GM21447 (cell line): ENCODE measurements around the gene AAGAB.

Experiments used
- ATAC-seq: cut with Tn5 transposase; IDR thresholded peaks from one replicate; pipeline ENCODE4 v1.9.1; 2021; ENCODE audit not compliant: unreplicated experiment

The AAGAB gene

DNA sequence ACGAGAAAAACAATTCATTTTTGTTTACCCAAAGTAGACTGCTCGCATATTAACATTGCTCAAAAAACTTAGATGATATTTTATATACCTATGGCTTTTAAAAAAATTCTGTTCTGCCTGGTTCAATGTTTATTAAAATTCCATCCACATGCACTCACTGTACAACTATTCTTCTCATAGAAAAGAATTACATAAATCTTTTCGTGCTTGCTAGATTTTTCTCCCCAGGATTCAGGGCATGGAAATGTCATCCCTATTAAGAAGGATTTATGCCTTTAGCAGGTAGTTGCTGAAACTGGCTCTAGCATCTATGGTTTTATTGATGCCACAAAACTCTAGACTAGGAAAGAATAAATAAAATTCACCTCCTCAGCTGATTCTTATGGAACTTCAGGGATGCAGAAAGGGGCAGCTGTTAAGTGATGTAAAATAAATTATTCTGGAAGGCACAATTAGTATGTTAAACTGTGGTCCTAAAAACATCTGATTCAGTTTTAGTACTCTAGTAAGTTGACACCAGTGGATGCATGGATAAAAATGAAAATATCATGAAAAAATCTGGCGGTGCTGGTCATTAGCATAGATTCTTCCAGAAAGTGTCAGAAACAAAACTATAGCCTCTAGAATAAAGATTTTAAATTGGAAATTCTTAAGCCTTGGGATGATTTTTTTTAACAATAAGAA, 41.6 kb downstream of the AAGAB start:
- ATAC-seq: no peak

DNA sequence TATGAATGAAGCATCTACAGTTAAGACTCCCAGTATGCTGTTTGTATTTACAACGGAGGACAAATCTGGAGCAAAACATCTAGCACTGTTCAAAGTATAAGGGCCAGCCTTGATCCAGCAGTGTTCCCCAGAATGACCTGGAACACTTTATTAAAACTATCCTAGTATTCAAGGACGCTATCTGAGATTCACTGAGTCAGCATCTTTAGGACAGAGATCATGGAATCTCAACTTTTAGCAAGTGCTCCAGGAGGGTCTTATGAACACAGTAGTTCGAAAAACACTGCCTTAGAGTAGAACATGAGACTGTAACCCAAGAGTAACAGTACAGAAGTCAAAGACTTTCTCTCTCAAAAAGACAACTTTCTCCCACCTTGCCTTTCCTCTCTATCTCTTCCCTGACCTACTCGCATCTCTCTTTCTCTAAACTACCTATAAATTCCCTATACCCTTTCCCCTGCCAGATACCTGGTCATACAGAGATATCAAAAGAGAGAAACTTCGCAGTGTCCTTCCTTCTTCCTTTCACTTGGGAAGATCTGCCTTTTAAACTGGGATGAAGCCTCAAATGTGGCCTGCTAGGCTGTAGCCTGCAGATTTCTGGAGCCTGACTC, 43.8 kb downstream of the AAGAB start:
- no peak for ATAC-seq

DNA sequence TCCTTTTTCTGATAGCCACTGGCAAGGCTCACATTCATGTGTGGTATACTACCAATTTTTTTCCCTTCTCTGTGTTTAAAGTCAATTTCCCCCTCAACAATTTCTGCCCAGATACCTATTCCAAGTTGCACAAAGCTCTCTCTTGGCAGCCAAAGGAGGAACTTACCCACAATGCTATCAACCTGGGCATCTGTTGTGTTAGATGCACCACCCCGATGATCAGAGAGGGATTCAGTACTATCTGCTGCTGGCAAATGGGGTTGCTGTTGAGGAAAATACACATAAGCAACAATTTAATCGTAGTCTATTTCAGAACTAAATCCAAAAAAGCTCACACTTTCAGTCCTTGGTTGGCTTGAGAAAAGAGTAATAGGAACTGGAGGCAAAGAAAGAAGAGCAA, 46.1 kb downstream of the AAGAB start:
- no peak for ATAC-seq

DNA sequence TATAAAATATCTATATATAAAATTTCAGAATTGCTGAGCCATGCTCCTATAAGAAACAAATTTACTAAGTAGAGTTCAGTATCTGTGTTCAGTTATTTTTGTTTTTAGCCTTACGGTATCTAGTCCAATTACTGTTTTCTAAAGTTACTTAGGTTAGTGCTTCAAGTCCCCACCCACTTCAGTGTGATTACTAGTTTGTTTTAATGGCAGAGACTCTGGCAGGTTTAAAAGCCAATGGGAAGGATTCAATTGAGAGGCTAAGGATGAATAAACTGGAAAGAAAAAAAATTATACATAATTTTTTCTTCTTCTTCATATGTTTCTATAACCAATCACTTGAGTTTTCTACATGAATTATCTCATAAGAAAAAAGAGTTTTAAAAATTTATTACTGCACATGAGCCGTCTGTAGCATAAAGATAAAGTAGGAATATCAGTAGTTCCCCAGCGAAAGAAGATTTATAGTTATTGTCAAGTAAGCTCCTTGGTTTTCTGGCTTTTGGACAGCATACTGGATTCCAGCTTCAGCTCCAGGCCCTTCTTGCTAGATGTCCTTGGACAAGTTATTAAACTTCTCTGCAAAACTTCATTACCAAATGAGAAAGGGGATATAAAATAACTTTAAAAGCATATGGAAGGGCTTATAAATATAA, 46.8 kb downstream of the AAGAB start:
- ATAC-seq: no peak

DNA sequence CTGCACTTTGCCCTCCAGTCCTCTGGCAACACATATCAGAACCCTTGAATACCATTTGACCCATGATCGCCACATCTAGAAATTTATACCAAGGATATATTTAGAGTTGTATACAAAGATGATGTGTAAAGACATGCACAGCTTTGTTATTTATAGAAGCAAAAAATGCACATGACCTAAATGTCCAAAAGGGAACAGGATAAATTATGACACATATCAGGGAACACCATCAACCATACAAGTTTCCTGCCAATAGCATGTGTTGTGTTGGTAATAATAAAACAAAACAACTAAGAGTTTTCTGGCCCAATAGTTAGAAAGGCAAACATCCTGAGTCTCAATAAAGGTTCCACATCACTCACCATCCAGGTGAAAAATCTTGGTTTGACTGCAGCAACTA, 51.5 kb downstream of the AAGAB start:
- no peak for ATAC-seq

DNA sequence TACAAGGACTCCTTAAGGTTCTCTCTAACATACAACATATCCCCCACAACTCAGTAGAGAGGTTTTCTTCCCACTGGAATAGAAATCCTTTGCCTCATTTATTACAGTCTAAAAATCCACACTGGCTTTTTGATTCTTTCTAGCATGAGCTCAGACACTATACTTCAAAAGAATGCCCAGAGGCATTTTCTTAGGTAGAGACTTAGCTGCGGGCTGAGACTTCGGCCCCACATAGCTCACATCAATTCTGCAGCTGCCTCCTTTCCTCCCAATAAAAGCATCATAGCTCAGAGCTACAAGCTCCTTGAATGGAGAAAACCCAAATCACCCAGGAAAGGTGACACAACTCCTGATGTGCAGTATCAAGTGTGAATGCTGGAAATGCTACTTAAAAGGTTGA, 52.4 kb downstream of the AAGAB start:
- ATAC-seq: no peak

DNA sequence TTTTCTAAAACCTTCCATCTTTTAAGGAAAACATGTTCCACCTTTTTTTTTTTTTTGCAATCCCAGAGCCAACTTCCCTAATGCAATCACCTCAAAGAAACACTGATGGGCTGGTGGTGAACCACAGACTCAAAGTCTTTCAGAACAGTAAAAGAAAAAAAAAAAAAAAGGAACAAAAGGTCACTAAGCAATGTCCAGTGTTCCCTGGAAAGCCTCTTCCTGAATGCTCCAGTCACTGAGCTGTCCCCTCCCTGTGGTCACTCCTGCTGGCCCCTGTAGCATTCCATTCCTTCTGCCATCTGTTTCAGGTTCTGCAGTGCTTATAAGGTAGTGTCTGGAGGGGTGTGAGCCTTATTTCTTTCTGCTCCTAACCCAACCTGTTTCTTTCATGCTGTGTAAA, 53.3 kb downstream of the AAGAB start:
- ATAC-seq: no peak

DNA sequence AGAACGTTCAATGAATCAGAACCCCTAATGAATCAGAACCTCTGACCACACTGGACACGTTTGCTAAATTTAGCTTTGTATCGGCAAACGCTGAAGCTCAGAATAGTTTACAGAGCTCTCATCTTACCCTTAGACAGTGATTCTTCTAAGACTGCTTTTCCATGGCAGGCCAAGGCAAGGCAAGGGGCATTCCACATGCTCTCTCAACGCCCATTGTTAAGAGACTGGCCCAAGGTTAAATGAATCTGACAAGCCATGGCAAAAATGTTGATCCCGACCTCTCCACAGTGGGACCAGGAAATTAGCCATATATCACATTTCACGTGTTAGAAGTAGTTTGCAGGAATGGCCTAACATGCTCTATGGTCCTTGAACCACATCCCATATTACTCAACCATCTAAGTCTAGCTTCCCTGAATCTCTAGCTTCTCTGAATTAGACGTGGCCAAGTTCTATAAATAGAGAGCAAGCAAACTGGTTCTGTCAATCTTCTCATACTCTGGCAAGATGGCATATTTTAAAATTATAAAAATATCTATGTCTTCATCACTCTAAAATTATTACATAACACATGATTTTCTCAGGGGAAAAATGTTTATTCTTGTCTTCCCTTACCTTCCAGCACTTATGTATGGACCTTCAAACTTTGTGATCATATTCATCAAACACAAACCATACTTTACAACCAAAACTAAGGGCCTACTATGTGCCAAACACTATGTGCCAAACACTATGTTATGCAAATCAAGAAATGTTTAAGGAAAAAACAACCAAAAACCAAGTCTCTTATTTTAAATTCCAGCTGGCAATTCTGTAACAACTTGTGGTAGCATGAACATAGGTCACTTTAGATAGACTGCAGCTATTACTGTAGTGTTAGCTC, 54.3 kb downstream of the AAGAB start:
- ATAC-seq: no peak

DNA sequence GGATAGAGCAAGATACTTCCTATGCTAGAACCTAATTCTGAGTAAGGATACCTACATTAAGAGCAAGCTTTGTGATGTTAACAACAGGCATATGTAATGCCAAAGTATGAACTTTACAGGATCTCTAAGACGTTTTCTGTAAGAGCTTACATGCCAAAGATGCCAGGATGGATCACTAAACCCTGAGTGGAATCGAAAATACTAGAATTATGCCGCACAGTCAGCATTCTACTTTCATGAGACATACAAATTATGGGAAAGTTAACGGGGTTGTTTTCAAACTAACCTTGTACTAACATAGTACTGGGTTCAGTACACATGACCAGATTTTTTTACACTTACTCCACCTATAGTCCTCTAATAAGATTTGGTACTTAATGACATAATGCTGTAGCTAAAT, 55.1 kb downstream of the AAGAB start:
- no peak for ATAC-seq

DNA sequence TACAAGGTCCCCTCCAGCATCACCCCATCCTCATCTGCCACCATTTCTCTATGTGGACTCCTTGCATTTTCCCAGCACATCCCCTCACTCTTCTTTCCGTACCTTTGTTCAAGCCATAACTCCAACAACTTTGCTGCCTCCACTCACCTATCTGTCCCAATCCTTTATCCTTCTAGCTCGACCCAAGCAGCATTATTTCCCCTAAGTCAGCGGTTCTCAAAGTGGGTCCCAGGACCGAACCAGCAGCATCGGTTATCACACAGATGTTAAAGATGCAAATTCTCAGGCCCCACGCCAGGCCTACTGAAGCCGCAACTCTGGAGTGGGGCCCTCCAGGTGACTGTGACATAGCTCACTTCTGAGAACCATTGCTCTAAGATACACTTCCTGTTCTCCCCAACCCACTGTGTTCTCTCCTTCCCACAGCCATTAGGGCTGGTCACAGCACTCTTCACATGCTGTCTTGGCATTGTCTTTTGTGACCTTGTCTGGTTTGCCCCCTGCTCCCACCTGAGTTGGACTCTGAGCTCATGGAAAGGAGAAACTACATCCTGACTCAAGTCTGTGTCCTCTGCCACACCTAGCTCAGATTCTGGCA, 56.2 kb downstream of the AAGAB start:
- no peak for ATAC-seq

DNA sequence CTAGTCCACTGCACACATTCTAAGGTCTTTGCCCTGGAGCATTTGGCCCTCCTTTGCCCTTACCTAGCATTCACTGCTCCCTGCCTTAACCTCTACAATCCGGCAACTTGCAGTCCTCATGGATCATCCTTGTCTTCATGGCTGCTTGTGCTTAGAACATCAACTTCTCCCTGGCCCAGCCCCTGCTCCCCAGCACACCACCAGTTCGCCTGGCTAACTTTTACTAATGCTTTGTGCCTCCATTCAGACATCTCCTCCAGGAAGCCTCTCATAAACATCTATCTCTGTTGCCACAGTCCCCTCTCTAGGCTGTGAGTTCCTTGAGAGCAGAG, 57.1 kb downstream of the AAGAB start:
- no peak for ATAC-seq

DNA sequence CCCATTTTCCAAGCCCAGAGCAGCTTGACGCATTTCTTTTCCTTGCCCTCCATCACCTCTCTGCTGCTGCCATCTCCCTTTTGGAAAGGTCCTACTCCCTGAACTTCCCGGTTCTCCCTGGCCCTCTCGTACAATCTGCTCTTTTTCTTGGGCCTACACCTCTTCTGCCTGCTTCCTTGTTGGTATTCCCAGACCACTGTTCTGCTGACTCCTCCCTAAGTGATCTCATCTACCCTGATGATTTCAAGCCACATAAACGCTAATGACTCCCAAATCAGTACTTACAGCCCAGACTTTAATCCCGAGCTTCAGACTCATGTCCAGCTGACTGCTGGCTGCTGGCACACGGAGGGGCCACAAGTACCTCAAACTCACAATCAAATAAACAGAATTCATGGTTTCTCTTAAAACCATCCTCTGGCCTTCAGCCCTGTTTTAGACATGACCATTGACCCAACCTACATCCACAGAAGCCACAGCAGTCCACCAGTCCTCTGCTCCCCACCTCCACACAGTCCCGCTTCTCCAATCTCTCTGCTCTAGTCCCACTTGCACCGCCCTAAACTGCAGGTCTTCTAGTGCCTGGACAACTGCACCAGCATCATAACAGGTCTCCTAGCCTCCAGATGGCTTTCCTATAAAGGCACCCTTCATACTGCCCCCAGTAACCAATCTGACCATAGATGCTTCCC, 57.6 kb downstream of the AAGAB start:
- ATAC-seq: no peak

DNA sequence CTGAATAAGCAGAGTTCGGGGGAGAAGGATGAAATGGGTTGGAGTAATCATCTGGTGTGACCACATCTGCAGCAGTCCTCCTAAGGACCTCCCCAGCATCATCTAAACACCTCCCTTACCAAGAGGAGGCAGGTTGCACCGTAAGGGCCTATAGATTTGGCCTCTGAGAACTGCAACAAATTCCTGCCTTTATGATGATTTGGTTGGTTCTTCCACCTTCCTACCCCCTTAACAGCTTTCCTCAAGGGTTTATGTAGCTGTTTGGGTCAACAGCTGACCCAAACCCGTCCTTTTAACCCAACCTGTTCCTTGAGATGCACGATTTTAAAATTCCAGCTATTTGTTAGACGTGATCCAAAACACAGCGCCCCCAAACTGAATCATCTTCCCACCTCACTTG, 58.2 kb downstream of the AAGAB start:
- no peak for ATAC-seq

DNA sequence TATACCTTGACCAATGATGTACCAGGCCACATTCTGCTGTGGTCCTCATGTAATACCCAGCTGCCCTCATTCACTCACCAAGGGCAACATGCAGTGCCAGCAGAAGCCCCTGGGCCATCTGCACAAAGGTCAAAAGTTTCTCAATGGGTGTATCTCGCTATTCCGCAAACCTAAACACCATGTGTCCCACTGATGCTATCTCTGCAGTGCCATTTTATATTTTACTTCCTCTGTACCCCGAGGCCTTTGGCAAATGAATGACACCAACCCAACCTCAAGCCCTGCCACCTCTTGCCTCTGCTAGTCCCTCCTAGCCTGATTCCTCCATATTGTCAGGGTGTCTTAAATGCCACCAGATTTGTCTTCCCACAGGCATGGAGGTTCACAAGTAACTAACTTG, 59.2 kb downstream of the AAGAB start:
- ATAC-seq: no peak

DNA sequence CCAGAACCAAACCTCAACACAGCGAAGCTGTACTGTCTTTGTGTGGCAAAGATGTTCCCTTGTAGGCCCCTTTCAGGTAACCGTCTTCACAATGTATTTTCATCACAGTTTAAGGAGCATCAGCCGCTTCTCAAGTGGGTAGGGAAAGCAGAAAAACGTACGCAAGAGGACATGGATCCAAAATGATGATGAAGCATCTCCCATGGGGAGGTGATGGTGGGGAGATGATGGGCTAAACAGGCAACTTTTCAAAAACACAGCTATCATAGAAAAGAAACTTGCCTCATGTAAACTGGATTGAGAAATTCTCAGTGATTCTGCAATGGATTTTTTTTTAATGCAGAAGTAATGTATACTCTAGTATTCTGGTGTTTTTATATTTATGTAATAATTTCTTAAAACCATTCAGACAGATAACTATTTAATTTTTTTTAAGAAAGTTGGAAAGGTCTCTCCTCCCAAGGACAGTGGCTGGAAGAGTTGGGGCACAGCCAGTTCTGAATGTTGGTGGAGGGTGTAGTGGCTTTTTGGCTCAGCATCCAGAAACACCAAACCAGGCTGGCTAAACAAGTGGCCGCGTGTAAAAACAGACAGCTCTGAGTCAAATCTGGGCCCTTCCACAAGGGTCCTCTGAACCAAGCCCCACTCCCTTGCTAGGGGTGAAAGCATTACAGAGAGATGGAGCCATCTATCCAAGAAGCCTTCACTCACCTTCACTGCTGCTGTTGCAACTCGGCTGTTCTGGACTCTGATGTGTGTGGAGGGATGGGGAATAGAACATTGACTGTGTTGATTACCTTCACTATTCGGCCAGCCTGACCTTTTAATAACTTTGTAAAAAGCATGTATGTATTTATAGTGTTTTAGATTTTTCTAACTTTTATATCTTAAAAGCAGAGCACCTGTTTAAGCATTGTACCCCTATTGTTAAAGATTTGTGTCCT, 60.0 kb downstream of the AAGAB start:
- ATAC-seq: no peak

DNA sequence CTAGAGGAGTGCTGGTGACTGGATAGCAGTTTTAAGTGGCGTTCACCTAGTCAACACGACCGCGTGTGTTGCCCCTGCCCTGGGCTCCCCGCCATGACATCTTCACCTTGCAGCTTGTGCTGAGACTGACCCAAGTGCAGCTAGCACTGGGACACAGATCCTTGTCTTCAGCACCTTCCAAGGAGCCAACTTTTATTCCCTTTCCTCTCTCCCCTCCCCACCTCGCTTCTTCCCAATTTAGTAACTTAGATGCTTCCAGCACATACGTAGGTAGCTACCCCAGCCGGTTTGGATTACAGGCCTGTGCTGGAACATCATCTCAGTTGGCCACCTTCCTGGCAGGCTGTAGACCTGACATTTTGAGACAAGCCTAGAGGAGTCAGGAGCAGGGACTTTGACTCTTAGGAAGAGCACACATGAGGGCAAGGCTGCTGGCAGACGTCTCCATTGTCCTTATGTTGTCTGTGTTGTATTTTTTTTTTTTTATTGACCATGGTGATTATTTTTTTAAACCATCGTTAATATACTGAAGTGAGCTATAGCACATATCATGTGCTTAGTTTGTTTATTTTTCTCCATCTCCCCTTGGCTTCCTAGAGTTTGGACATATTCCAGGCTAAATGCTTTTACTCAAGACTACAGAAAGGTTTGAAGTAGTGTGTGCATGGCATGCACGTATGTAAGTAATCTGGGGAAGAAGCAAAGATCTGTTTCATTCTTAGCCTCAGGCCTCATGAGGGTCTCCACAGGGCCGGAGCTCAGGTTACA, 61.1 kb downstream of the AAGAB start:
- no peak for ATAC-seq

DNA sequence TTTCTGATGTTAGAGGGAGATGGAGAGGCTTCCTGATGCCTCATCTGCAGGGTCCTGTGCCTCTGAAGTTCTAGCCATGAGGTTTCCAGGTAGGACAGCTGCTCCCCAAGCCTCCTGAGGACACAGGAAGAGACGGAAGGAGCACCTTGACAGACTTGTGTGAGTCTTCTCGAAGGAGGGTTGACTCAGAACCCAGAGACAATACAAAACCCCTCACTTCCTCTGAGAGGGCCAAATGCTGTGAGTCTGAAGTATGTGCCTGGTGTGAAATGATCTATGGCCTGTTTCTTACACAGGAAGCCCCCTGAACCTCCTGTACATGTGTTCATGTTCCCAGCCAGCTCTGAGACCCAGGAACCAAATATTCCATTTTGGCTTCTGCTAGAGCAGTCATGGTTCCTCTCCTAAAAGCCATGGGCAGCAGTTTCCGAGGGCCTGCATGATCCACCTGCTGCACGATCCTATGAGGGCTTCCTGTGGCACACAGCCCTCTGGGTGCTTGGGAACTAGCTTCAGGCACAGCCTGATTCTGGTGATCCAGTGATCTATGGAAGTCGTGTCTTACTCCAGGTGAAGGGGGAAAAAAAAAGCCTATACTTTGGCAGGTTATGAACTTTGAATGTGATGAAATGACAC, 62.2 kb downstream of the AAGAB start:
- ATAC-seq: no peak

DNA sequence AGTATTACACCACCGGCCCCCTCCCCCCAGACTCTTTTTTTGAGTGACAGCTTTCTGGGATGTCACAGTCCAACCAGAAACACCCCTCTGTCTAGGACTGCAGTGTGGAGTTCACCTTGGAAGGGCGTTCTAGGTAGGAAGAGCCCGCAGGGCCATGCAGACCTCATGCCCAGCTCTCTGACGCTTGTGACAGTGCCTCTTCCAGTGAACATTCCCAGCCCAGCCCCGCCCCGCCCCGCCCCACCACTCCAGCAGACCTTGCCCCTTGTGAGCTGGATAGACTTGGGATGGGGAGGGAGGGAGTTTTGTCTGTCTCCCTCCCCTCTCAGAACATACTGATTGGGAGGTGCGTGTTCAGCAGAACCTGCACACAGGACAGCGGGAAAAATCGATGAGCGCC, 63.6 kb downstream of the AAGAB start:
- ATAC-seq: no peak
